NCI-H2196 (cell line): ENCODE measurements around the gene ITFG2.
A peak's percentile ranks its signal among the peaks of the same experiment; 100 is the strongest.

Experiments used
- DNase-seq: peaks from one replicate; lab custom pipeline; 2025; ENCODE audit not compliant: unreplicated experiment; lab: John Stamatoyannopoulos, UW

The ITFG2 gene

GRCh38 chr12:2794736-2795289 lies 17.7 kb upstream of the ITFG2 start, which contains the start of gene FKBP4:
Gene FKBP4, plus strand, starts transcription at chr12:2794970. Its CDS starts 170 bp downstream, at chr12:2795140.
- peak; percentile 66 for DNase-seq

- DNase-seq: peak; percentile 56
These were observed 16.9 kb upstream of the ITFG2 start for GRCh38 chr12:2795291-2796186.

GRCh38 chr12:2796187-2796666 lies 16.2 kb upstream of the ITFG2 start:
- DNase-seq: no peak

GRCh38 chr12:2797721-2798418 lies 14.6 kb upstream of the ITFG2 start:
- DNase-seq: no peak

DNA sequence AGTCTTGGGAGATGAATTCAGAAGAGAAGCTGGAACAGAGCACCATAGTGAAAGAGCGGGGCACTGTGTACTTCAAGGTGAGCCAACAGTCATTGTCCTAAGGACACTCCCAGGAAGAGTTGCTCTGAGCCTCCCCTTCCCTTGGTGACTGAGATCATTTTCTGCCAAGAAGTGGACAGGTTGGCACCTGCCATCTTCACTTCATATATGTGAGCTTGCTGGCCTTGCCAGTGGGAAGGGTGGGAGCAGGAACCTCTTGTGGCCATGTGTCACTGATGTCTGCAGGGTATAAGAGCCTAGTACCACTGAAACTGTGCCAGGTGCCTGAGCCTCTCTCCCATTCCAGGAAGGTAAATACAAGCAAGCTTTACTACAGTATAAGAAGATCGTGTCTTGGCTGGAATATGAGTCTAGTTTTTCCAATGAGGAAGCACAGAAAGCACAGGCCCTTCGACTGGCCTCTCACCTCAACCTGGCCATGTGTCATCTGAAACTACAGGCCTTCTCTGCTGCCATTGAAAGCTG lies 12.4 kb upstream of the ITFG2 start:
- peak; percentile 2 for DNase-seq

DNA sequence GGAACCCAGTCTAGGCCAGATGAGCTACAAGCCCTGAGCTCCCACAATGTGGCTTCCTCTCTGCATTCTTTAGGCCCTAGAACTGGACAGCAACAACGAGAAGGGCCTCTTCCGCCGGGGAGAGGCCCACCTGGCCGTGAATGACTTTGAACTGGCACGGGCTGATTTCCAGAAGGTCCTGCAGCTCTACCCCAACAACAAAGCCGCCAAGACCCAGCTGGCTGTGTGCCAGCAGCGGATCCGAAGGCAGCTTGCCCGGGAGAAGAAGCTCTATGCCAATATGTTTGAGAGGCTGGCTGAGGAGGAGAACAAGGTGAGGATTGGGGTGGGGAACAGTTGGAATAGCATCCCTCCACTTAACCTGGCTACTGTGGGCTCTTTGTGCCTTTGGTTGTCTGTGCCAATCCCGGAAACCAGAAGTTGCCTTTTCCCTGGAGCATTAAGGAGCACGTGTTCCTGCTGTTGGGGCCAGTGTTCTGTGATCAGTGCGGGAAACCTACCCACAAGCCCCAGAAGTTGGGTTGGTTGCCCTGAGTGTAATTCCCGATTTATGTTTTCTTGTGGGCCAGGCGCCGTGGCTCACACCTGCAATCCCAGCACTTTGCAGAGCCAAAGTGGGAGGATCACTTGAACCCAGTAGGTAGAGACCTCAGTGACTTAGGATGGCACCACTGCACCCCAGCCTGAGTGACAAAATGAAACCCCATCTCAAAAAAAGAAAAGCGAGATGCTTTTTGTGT lies 11.3 kb upstream of the ITFG2 start:
- no peak for DNase-seq

DNA sequence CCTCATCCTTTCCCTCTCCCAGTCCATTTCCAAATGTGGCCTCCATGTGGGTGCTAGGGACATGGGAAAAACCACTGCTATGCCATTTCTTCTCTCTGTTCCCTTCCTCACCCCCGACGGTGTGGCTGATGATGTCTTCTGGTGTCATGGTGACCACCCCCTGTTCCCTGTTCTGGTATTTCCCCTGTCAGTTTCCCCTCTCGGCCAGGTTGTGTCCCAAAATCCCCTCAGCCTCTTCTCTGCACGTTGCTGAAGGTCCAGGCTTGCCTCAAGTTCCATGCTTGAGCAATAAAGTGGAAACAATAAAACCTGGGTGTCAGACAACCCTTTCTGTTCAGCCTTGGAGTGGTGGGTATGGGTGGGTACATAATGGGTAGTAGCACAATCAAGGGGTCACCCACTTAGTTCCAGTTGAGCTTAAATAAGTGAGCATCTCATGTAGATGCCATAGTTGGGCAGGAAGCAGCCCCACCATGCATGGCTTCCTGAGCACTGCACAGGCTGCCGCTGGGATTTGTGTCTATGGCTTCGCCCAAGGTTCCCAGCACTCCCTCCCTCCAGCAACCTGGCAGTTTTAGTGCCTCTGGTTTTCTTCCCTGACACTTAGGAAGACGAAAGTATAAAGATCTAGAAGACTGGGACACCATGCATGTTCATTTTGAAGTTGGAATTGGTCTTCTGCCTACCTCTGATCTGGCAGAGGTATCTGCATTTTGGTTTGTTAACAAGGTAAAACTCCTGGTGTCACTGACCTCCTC lies 8.7 kb upstream of the ITFG2 start:
- DNase-seq: no peak

GRCh38 chr12:2804393-2805142 lies 7.9 kb upstream of the ITFG2 start:
- no peak for DNase-seq

DNA sequence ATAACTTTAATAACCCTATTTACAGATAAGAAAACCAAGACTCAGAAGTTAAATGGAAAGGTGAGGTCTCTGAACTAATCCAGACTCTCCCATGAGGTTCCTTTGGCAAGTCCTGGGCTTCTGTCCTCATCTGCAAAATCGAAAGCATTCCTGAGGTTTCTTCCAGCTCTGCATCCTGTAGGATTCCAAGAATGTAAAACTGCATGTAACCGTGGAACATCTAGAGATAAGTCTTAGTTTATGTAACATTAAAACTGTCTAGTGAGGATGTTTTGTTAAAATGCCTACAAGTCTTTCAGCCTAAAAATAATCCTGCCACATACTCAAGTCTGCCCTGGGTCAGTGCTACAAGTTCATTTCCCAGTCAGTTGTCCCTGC lies 7.3 kb upstream of the ITFG2 start:
- no peak for DNase-seq

- DNase-seq: no peak
These were observed 5.8 kb upstream of the ITFG2 start for GRCh38 chr12:2806700-2807099.

GRCh38 chr12:2811801-2812200 lies 667 bp upstream of the ITFG2 start:
- no peak for DNase-seq

- DNase-seq: peak; percentile 14
These were observed 1.0 kb downstream of the ITFG2 start for GRCh38 chr12:2813214-2814185.

GRCh38 chr12:2819810-2820209 lies 7.3 kb downstream of the ITFG2 start:
- no peak for DNase-seq

GRCh38 chr12:2820432-2820831 lies 8.0 kb downstream of the ITFG2 start:
- no peak for DNase-seq

GRCh38 chr12:2823483-2823882 lies 11.0 kb downstream of the ITFG2 start:
- DNase-seq: no peak

DNA sequence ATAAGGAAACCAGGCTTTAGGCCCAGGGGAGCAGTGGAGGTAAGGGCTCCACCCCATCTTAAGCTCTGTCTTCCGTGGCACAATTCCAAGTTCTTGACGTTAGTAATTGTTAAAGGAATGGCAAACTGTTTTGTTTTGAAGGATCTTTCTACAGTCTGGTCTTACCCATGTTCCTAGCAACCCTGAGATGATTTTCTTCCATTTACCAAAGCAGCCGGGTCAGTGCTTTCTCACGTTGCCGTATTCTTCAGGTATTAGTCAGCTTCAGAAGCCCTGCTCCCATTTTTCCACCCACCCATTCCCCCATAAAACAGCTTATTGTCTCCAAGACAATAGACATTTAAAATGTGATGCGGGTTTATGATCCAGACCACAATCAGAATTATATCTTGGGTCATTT lies 12.1 kb downstream of the ITFG2 start:
- no peak for DNase-seq

DNA sequence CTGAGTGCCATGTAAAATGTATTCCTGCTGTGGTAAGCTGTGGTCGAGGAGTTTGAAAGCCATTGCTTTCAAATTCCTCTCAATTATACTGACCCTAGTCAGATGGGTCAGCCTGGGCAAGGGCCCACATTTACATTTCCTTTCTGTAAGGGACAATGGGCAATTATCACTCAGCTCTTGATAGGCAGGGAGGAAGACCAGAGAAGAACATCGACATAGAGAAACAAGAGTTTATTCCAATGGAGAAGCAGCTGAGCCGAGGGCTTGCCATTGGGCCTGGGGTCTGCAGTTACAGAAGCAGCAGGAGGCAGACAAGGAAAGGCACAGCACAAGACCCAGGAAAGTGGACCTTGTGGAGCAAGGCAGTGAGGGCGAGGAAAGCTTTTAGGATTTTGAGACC lies 12.7 kb downstream of the ITFG2 start:
- DNase-seq: no peak

GRCh38 chr12:2826036-2826435 lies 13.6 kb downstream of the ITFG2 start:
- no peak for DNase-seq
